Tibial nerve (tissue), 4 donors: Measurements from ENCODE around the gene CLSTN1. TPM values are rescaled to one million over a fixed set of nuclear protein-coding genes. Genes with fewer than 3 reads are reported as not detected.
"Not testable (repeated sequence)": the region's sequence is repeated elsewhere in the genome, so short reads cannot be mapped to it uniquely, and the experiment has no call there.

Experiments used
- DNase-seq, 2 donors: peaks; one replicate each; pipeline ENCODE4 v3.0.0-alpha.2; 2019; ENCODE audit warnings: low spot score in 2 of 2
- H3K27ac ChIP-seq, 4 donors: fragments of 200-600 bp; sonication (generic) in 3 of 4; one replicate each; pipeline ENCODE4 v1.5.1; 2017 to 2019; ENCODE audit warnings: mild to moderate bottlenecking in 1 of 4
- H3K27me3 ChIP-seq, 2 donors: fragments of 200-600 bp; sonication (generic) in 1 of 2; one replicate each; pipeline versions ENCODE4 v1.5.1 to v1.6.0; 2017 to 2019
- H3K36me3 ChIP-seq, 3 donors: fragments of 200-600 bp; sonication (generic); one replicate each; pipeline ENCODE4 v1.5.1; 2018 to 2019
- H3K4me1 ChIP-seq, 4 donors: fragments of 200-600 bp; sonication (generic) in 3 of 4; one replicate each; pipeline ENCODE4 v1.5.1; 2017 to 2019
- H3K4me3 ChIP-seq, 4 donors: fragments of 200-600 bp; sonication (generic) in 3 of 4; one replicate each; pipeline ENCODE4 v1.5.1; 2017 to 2019; ENCODE audit warnings: mild to moderate bottlenecking in 1 of 4, moderate library complexity in 1 of 4
- H3K9me3 ChIP-seq, 4 donors: fragments of 200-600 bp; sonication (generic) in 3 of 4; one replicate each; pipeline ENCODE4 v1.5.1; 2017 to 2019
- EP300 ChIP-seq, 2 donors: sonication (generic); formaldehyde crosslinking; IDR thresholded peaks; one replicate each; pipeline ENCODE4 v1.6.1; 2017; ENCODE audit warnings: antibody characterized with exemption in 2 of 2, mild to moderate bottlenecking in 1 of 2
- POLR2A ChIP-seq, 2 donors: fragments of 450-650 bp; IDR thresholded peaks; one replicate each; pipeline ENCODE4 v1.6.1; 2017; ENCODE audit warnings: antibody characterized with exemption in 2 of 2, mild to moderate bottlenecking in 2 of 2, moderate library complexity in 2 of 2
- WGBS, 2 donors: methylation state at CpG; one replicate each; pipeline ENCODE4 v1.1.5; 2018; 5-methylcytosine and 5-hydroxymethylcytosine counted together
- total RNA-seq, 4 donors: library from RNA; depleted of rRNA; stranded (reverse); fragments of >200 nt; gene quantifications; one replicate each; pipeline ENCODE4 v1.1.0, GENCODE V29; 2016
- TF ChIP-seq, protein P1 (sequence below), 5 experiments: fragments of 200-600 bp in 3 of 5; fragments of 450-650 bp in 2 of 5; sonication (generic) in 3 of 5; IDR thresholded peaks; one replicate each; pipeline ENCODE4 v1.5.1; 2016 to 2019; ENCODE audit warnings: antibody characterized with exemption in 5 of 5, mild to moderate bottlenecking in 3 of 5, moderate library complexity in 2 of 5

The CLSTN1 gene
- total RNA-seq, 4 donors from 2014 or later: 60.9 to 90.6 (median 72.5) TPM

DNA sequence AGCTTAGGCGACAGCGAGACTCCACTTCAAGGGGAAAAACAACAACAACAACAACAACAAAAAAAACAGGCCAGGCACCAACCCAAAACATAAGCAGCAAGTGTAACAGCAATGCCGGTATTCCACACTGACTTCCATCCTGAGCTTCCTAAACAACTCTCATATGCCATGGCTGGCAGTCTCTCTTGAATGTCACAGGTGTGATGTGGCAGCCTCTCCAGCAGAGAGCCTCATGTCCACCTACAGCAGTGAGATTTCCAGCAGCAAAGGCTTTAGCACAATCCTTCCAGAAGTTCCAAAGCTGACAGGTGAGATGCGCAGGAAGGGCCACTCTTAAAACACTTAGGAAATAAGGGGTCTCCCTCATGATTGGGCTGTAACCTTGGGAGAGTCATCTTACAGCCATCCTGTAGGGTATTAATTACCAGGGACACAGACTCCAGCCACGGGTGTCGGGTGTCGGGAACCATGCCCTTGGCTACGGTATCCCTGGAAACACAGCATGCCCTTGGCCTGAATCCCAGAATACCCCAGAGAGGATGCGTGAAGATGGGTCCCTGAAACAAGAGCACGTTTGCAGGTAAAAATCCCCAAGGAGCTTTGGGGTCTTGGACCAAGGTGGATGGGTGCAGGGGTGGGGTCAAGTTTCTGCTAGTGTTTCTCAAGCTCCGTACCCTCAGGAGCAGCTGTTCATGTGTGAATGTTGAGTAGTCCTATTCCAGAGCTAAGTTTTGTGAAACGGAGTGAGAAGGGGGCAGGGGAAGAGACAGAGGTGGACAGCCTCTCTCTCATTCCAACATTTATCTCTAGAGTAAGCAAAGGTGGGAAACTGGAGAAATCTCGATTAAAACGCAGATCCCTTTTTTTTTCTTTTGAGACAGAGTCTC is 31.4 kb downstream of the CLSTN1 start:
- no peaks in the 10 kb centered on the region for H3K27me3 ChIP-seq
- WGBS, 2 donors: 58 to 62% methylated on average over 14 of the region's 14 CpGs
- TF ChIP-seq, protein P1, sequence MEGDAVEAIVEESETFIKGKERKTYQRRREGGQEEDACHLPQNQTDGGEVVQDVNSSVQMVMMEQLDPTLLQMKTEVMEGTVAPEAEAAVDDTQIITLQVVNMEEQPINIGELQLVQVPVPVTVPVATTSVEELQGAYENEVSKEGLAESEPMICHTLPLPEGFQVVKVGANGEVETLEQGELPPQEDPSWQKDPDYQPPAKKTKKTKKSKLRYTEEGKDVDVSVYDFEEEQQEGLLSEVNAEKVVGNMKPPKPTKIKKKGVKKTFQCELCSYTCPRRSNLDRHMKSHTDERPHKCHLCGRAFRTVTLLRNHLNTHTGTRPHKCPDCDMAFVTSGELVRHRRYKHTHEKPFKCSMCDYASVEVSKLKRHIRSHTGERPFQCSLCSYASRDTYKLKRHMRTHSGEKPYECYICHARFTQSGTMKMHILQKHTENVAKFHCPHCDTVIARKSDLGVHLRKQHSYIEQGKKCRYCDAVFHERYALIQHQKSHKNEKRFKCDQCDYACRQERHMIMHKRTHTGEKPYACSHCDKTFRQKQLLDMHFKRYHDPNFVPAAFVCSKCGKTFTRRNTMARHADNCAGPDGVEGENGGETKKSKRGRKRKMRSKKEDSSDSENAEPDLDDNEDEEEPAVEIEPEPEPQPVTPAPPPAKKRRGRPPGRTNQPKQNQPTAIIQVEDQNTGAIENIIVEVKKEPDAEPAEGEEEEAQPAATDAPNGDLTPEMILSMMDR (IDR thresholded peaks at IDR 0.05): no peak
- TF ChIP-seq POLR2A (IDR thresholded peaks at IDR 0.05): no peak
- no peak for TF ChIP-seq EP300 (IDR thresholded peaks at IDR 0.05)
- H3K4me3 ChIP-seq: no peak overlapping the region
- peaks cover 0 to 39% (median 0%) of the 10 kb centered on the region in 4 donors for H3K4me1 ChIP-seq
- DNase-seq: no peak
- H3K27ac ChIP-seq: no peak overlapping the region
- no peaks in the 10 kb centered on the region for H3K36me3 ChIP-seq
- H3K9me3 ChIP-seq: no peaks in the 10 kb centered on the region

DNA sequence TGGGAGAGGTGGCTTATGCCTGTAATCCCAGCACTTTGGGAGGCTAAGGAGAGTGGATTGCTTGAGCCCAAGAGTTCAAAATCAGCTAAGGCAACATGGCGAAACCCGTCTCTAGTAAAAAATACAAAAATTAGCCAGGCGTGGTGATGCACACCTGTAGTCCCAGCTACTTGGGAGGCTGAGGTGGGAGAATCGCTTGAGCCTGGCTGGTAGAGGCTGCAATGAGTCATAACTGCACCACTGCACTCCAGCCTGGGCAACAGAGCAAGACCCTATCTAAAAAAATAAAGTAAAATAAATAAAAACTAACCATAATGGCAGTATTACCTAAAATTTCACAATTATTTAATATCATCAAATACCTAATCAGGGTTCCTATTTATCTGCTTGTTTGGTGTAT is 34.1 kb downstream of the CLSTN1 start:
- WGBS, 2 donors: 96 to 97% methylated on average over 4 of the region's 4 CpGs
- H3K27me3 ChIP-seq, H3K4me3 ChIP-seq, H3K36me3 ChIP-seq, DNase-seq, H3K9me3 ChIP-seq, H3K27ac ChIP-seq: not testable (repeated sequence)
- peaks cover 0 to 25% (median 0%) of the 10 kb centered on the region in 4 donors for H3K4me1 ChIP-seq

DNA sequence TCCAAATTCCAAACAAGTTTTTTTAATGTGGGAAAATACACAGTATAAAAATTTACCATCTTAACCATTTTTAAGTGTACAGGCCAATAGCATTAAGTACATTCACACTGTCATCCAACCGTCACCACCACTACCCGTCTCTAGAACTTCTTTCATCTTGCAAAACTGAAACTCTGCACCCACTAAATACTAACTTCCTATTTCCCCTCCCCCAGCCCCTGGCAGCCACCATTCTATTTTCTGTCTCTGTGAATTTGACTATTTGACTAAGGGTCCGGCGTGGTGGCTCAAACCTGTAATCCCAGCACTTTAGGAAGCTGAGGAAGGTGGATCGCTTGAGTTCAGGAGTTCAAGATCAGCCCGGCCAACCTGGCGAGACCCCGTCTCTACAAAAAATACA is 36.1 kb downstream of the CLSTN1 start:
- H3K4me1 ChIP-seq: peaks cover 0 to 6% (median 0%) of the 10 kb centered on the region in 4 donors
- peak overlapping the region in 1 of 4 donors; percentile 19 for H3K27ac ChIP-seq
- DNase-seq: no peak
- H3K27me3 ChIP-seq: no peaks in the 10 kb centered on the region
- H3K4me3 ChIP-seq: no peak overlapping the region
- TF ChIP-seq EP300 (IDR thresholded peaks at IDR 0.05) (no peak), POLR2A (IDR thresholded peaks at IDR 0.05) (no peak)
- TF ChIP-seq, protein P1 (IDR thresholded peaks at IDR 0.05): no peak
- no peaks in the 10 kb centered on the region for H3K36me3 ChIP-seq
- no peaks in the 10 kb centered on the region for H3K9me3 ChIP-seq
- WGBS, 2 donors: 88 to 90% methylated on average over 8 of the region's 8 CpGs

DNA sequence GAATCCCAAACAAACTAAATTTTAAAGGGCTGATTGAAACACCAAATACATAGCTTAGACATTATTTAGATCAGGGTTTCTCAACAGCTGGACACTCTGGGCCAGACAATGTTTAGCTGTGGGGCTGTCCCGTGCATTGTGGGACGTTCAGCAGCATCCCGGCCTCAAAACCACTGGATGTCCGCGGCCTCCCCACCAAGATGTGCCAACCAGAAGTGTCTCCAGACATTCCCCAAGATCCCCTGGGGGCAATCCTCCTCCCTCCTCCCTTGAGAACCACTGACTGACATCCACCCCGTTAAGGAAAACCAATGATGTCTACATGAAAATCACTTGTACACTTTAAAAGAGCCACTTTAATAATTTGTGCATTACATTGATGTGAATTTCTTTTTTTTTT is 38.4 kb downstream of the CLSTN1 start:
- WGBS, 2 donors: 47 to 53% methylated on average over 6 of the region's 6 CpGs
- no peak for DNase-seq
- no peaks in the 10 kb centered on the region for H3K4me1 ChIP-seq

DNA sequence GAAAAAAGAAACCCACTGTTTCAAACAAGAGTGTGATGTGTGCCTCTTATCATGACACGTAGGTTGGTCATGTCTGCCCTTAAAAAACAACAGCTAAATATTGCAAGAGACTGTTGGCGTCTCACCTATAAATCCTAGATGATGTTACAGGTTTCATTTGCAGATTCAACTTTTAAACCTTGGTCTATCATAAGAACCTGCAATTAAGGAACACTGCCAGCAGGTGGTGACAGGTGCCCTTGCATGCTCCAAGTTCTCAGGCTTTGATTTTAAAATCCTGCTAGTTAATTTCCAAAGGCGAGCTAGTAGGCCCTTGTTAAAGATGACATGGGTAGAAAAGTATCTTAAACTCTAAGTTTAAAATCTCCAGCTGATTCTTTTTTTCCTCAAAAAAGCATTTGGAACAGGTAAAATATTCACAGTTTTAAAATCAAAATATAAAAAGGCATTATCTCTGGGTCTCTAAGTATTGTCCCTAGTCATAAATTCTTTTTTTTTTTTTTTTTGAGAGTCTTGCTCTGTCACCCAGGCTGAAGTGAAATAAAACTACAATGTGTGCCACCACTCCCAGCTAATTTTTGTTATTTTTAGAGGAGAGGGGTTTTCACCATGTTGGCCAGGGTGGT is 39.1 kb downstream of the CLSTN1 start:
- no peak for TF ChIP-seq EP300 (IDR thresholded peaks at IDR 0.05)
- TF ChIP-seq POLR2A (IDR thresholded peaks at IDR 0.05): no peak
- TF ChIP-seq, protein P1 (IDR thresholded peaks at IDR 0.05): peak in 4 of 5 experiments; percentile 26 to 61 (median 49)
- Histone ChIP-seq H3K27me3 (no peaks in the 10 kb centered on the region), H3K4me1 (no peaks in the 10 kb centered on the region), H3K9me3 (no peaks in the 10 kb centered on the region), H3K36me3 (no peaks in the 10 kb centered on the region), H3K4me3 (no peak overlapping the region), H3K27ac (no peak overlapping the region)
- 82 to 89% methylated on average over 3 of the region's 3 CpGs for WGBS, 2 donors
- peak in 1 of 2 donors; percentile 15 for DNase-seq

More for the DNA sequence above, 38.4 kb downstream of the CLSTN1 start:
- TF ChIP-seq, protein P1 (IDR thresholded peaks at IDR 0.05): no peak
- no peak for TF ChIP-seq EP300 (IDR thresholded peaks at IDR 0.05)
- no peak for TF ChIP-seq POLR2A (IDR thresholded peaks at IDR 0.05)
- Histone ChIP-seq H3K27ac (no peak overlapping the region), H3K27me3 (no peaks in the 10 kb centered on the region), H3K4me3 (no peak overlapping the region), H3K9me3 (no peaks in the 10 kb centered on the region), H3K36me3 (no peaks in the 10 kb centered on the region)
